HEK293T (cell line): ENCODE measurements around the gene MAGI2.
A peak's percentile ranks its signal among the peaks of the same experiment; 100 is the strongest.
"Not testable (repeated sequence)": the region's sequence is repeated elsewhere in the genome, so short reads cannot be mapped to it uniquely, and the experiment has no call there.

ENCODE experiments used
- CTCF ChIA-PET: fragments of 350-600 bp; formaldehyde crosslinking; extraction: SDS; loops from one replicate; lab custom pipeline; 2021; ENCODE audit warnings: antibody characterized with exemption, inconsistent platforms; lab: Yijun Ruan, JAX
- POLR2A ChIA-PET: fragments of 350-600 bp; formaldehyde crosslinking; extraction: SDS; loops from one replicate; lab custom pipeline; 2020; ENCODE audit warnings: antibody characterized with exemption, inconsistent platforms; lab: Yijun Ruan, JAX
- DNase-seq: peaks from one replicate; pipeline ENCODE4 v3.0.0; 2012; ENCODE audit warnings: mixed read lengths; ENCODE audit errors: extremely low spot score
- ARNT ChIP-seq: fragments of 450-650 bp; IDR thresholded peaks from 2 replicates; pipeline ENCODE4 v1.6.1; 2017; ENCODE audit warnings: mild to moderate bottlenecking
- BHLHE40 ChIP-seq: fragments of 450-650 bp; IDR thresholded peaks from 2 replicates; pipeline ENCODE4 v1.6.1; 2016; ENCODE audit warnings: mild to moderate bottlenecking, moderate library complexity, borderline replicate concordance
- CTBP1 ChIP-seq: fragments of 450-650 bp; IDR thresholded peaks from 2 replicates; pipeline ENCODE4 v1.6.1; 2016; ENCODE audit warnings: borderline replicate concordance
- ELF4 ChIP-seq: fragments of 450-650 bp; IDR thresholded peaks from 2 replicates; pipeline ENCODE4 v1.6.1; 2017; ENCODE audit warnings: antibody characterized with exemption
- FOXA1 ChIP-seq: fragments of 450-650 bp; IDR thresholded peaks from 2 replicates; pipeline ENCODE4 v1.6.1; 2016; ENCODE audit warnings: mild to moderate bottlenecking
- FOXK2 ChIP-seq: fragments of 450-650 bp; IDR thresholded peaks from 2 replicates; pipeline ENCODE4 v1.6.1; 2016; ENCODE audit warnings: mild to moderate bottlenecking
- FOXM1 ChIP-seq: fragments of 450-650 bp; IDR thresholded peaks from 2 replicates; pipeline ENCODE4 v1.6.1; 2017; ENCODE audit warnings: mild to moderate bottlenecking, borderline replicate concordance
- HDGF ChIP-seq: fragments of 450-650 bp; IDR thresholded peaks from 2 replicates; pipeline ENCODE4 v1.6.1; 2017; ENCODE audit warnings: antibody characterized with exemption, borderline replicate concordance
- L3MBTL2 ChIP-seq: fragments of 450-650 bp; conservative IDR thresholded peaks from 2 replicates; pipeline ENCODE4 v1.6.1; 2016; ENCODE audit warnings: mild to moderate bottlenecking
- LEF1 ChIP-seq: fragments of 450-650 bp; IDR thresholded peaks from 2 replicates; pipeline ENCODE4 v1.6.1; 2017; ENCODE audit warnings: mild to moderate bottlenecking, borderline replicate concordance
- NFRKB ChIP-seq: fragments of 450-650 bp; IDR thresholded peaks from 2 replicates; pipeline ENCODE4 v1.6.1; 2016; ENCODE audit warnings: mild to moderate bottlenecking, moderate library complexity
- SP1 ChIP-seq: fragments of 450-650 bp; IDR thresholded peaks from 2 replicates; pipeline ENCODE4 v1.6.1; 2017
- SUZ12 ChIP-seq: fragments of 450-650 bp; IDR thresholded peaks from 2 replicates; pipeline ENCODE4 v1.6.1; 2016; ENCODE audit warnings: mild to moderate bottlenecking
- TARDBP ChIP-seq: fragments of 450-650 bp; IDR thresholded peaks from 2 replicates; pipeline ENCODE4 v1.6.1; 2016
- ZNF384 ChIP-seq: fragments of 450-650 bp; IDR thresholded peaks from 2 replicates; pipeline ENCODE4 v1.6.1; 2016
- TF ChIP-seq, protein P1 (sequence below): fragments of 450-650 bp; IDR thresholded peaks from 2 replicates; pipeline ENCODE4 v1.6.1; 2016

MAGI2 gene

DNA sequence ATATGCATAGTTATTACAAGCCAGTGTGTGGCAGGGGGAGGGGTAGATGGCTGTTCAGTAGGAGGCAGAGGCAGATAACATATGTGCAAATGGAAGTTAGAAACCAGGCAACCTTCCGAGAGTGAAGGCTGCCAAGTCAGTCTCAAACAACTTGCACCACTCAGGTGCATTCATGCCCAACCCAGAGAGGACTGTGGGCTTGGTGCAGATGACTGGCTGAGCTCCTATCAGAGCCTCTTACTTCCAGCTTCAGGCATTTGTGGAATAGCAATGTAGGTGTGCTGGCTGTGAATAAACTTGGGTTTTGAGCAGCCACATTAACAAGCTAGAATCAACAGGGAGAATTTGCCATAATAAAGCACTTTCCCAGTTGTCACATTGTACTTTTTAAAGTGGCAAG lies 865.1 kb downstream of the MAGI2 start:
- POLR2A ChIA-PET = no interaction called here
- no peak for TF ChIP-seq LEF1
- no peak for TF ChIP-seq TARDBP
- no peak for TF ChIP-seq FOXM1
- no peak for TF ChIP-seq FOXA1
- no peak for TF ChIP-seq BHLHE40
- no peak for DNase-seq
- CTCF ChIA-PET = no interaction called here

DNA sequence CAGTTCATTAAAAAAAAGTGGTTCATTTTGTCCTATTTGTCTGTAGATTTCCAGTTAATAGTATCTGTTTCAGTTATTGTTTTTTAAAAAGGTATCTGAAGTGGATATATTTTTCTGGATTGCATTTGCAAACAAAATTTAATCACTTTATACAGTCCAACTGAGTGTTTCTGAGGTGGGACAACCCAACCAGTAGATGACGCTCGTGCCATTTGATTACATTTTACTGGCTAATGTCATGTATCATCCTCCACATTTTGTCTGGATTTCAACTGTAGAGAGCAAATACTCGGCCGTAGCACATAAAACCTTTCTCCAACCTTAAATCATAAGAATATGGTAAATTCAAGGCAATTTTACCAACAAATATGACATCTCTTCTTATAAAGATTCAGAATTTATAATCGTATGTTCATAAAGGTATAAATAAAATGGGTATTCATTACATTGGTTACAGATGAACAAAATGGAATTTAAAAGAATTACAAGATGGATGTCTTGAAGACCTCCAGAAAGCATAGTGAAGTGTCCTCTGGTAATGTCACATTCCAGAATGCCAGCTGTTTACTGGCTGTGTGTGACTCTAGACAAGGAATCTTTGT lies 865.9 kb downstream of the MAGI2 start:
- peak; percentile 37 for DNase-seq
- TF ChIP-seq L3MBTL2 (no peak), ZNF384 (no peak), FOXM1 (no peak), HDGF (no peak)
- CTCF ChIA-PET = interaction anchor here (0.7 kb wide), 1 partner anchor 262 kb away, joined by 4 read pairs; no protein-coding TSS in a partner anchor
- POLR2A ChIA-PET = no interaction called here

- ChIA-PET POLR2A (no interaction called here), CTCF (interaction anchor here (0.6 kb wide), 1 partner anchor 929 kb away, joined by 3 read pairs; no protein-coding TSS in a partner anchor)
- DNase-seq = no peak
- TF ChIP-seq CTBP1 (no peak), ARNT (no peak), BHLHE40 (no peak), LEF1 (no peak), SP1 (no peak), FOXM1 (no peak), TARDBP (no peak), L3MBTL2 (no peak), HDGF (no peak), ZNF384 (no peak), SUZ12 (no peak), NFRKB (no peak), FOXA1 (no peak)
These were observed 867.5 kb downstream of the MAGI2 start for GRCh38 chr7:78585980-78586379.

GRCh38 chr7:78578686-78579085 lies 874.8 kb downstream of the MAGI2 start:
- no peak for TF ChIP-seq SP1
- TF ChIP-seq ELF4 = no peak
- no peak for TF ChIP-seq FOXM1
- no peak for TF ChIP-seq FOXA1
- no peak for TF ChIP-seq CTBP1
- no peak for TF ChIP-seq FOXK2
- TF ChIP-seq HDGF = no peak
- no peak for TF ChIP-seq L3MBTL2
- no peak for TF ChIP-seq BHLHE40
- TF ChIP-seq, protein P1, sequence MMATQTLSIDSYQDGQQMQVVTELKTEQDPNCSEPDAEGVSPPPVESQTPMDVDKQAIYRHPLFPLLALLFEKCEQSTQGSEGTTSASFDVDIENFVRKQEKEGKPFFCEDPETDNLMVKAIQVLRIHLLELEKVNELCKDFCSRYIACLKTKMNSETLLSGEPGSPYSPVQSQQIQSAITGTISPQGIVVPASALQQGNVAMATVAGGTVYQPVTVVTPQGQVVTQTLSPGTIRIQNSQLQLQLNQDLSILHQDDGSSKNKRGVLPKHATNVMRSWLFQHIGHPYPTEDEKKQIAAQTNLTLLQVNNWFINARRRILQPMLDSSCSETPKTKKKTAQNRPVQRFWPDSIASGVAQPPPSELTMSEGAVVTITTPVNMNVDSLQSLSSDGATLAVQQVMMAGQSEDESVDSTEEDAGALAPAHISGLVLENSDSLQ = no peak
- no peak for TF ChIP-seq ARNT
- no peak for DNase-seq
- CTCF ChIA-PET = no interaction called here
- POLR2A ChIA-PET = no interaction called here

- CTCF ChIA-PET, POLR2A ChIA-PET: not testable (repeated sequence)
These were observed 876.1 kb downstream of the MAGI2 start for GRCh38 chr7:78577174-78577952.

GRCh38 chr7:78576236-78576635 lies 877.2 kb downstream of the MAGI2 start:
- CTCF ChIA-PET = no interaction called here
- TF ChIP-seq TARDBP = no peak
- POLR2A ChIA-PET = no interaction called here
- no peak for DNase-seq

More at GRCh38 chr7:78577174-78577952, 876.1 kb downstream of the MAGI2 start:
- not testable (repeated sequence) for DNase-seq

GRCh38 chr7:78571292-78571691 lies 882.2 kb downstream of the MAGI2 start:
- ChIA-PET CTCF (no interaction called here), POLR2A (no interaction called here)
- TF ChIP-seq FOXA1 (no peak), ZNF384 (no peak), LEF1 (no peak), HDGF (no peak), TARDBP (no peak)
- no peak for DNase-seq

DNA sequence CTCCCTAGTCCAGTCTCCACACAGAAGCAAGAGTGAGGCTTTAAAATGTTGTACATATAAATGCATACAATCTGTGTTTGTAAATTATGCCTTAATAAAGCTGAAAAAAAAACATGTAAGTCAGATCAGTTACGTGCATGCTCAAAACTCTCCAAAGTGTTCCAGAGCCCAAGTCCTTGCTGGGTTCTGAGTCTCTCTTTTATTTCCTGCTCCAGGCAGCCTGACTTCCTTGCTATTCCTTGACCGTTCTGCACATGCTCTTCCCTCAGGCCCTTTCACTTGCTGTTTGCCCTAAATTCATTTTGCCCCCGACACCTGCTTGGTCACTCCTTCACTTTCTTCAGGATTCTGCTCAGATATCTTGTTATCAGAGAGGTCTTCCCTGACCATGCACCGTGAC lies 884.8 kb downstream of the MAGI2 start:
- CTCF ChIA-PET = no interaction called here
- no peak for TF ChIP-seq SP1
- TF ChIP-seq HDGF = no peak
- TF ChIP-seq FOXM1 = no peak
- no peak for TF ChIP-seq L3MBTL2
- TF ChIP-seq FOXA1 = no peak
- no peak for TF ChIP-seq LEF1
- no peak for TF ChIP-seq NFRKB
- no peak for TF ChIP-seq ZNF384
- TF ChIP-seq, protein P1 = no peak
- no peak for TF ChIP-seq TARDBP
- no peak for TF ChIP-seq FOXK2
- no peak for TF ChIP-seq ARNT
- no peak for TF ChIP-seq SUZ12
- TF ChIP-seq BHLHE40 = no peak
- no peak for TF ChIP-seq CTBP1
- TF ChIP-seq ELF4 = no peak
- POLR2A ChIA-PET = no interaction called here
- DNase-seq = no peak
